Activated CD8-positive, alpha-beta T cell treated with anti-CD3 and anti-CD28 coated beads for 36 hours (primary cell): Measurements from ENCODE around the gene TMCC2. TPM values are rescaled to one million over a fixed set of nuclear protein-coding genes. Genes with fewer than 3 reads are reported as not detected.

Source experiments
- ATAC-seq: fragments of 200-7000 bp; cut with Tn5 transposase; one replicate; pipeline ENCODE4 v1.10.0; 2021; ENCODE audit warnings: mild to moderate bottlenecking, moderate library complexity
- CTCF ChIA-PET: fragments of 350-600 bp; sonication (Branson Sonifier 250); formaldehyde crosslinking; loops from one replicate; lab custom pipeline; 2021; ENCODE audit warnings: antibody characterized with exemption; lab: Charles Lee
- POLR2A ChIA-PET: fragments of 350-600 bp; sonication (Branson Sonifier 250); formaldehyde crosslinking; loops from one replicate; lab custom pipeline; 2021; ENCODE audit warnings: antibody characterized with exemption; lab: Charles Lee
- DNase-seq: peaks from one replicate; pipeline ENCODE4 v3.0.0-alpha.2; 2020
- H3K27ac Mint-ChIP-seq: one replicate; pipeline ENCODE4 v1.8.0; 2021; ENCODE audit warnings: mild to moderate bottlenecking, mixed read lengths
- H3K27me3 Mint-ChIP-seq: one replicate; pipeline ENCODE4 v1.8.0; 2021; ENCODE audit warnings: mixed read lengths
- H3K36me3 Mint-ChIP-seq: one replicate; pipeline ENCODE4 v1.8.0; 2021; ENCODE audit warnings: low read depth, mixed read lengths
- H3K4me1 Mint-ChIP-seq: one replicate; pipeline ENCODE4 v1.8.0; 2021; ENCODE audit warnings: low read depth, mixed read lengths
- H3K4me3 Mint-ChIP-seq: one replicate; pipeline ENCODE4 v1.8.0; 2021; ENCODE audit warnings: mild to moderate bottlenecking, moderate library complexity, mixed read lengths
- H3K9me3 Mint-ChIP-seq: one replicate; pipeline ENCODE4 v1.8.0; 2021; ENCODE audit warnings: mixed read lengths
- CTCF ChIP-seq: fragments of 200-600 bp; IDR thresholded peaks from one replicate; pipeline ENCODE4 v1.8.0; 2022; ENCODE audit warnings: antibody characterized with exemption, mild to moderate bottlenecking
- intact Hi-C: fragments of 100-400 bp; cut with micrococcal nuclease; formaldehyde crosslinking; loops from one replicate; pipeline ENCODE4 v1.10.0; 2022
- total RNA-seq, 2 experiments: library from RNA; stranded (reverse); gene quantifications; one replicate each; pipeline ENCODE4 v1.2.3, GENCODE V29; 2021

The TMCC2 gene
- total RNA-seq, 2 experiments from 2014 or later = 6.6 to 7.1 TPM

GRCh38 chr1:205260948-205261732, 33.4 kb downstream of the TMCC2 start:
- intact Hi-C loops = no loop called here
- peaks cover 25% of the 10 kb centered on the region for H3K4me1 Mint-ChIP-seq
- no peaks in the 10 kb centered on the region for H3K9me3 Mint-ChIP-seq
- peak; percentile 74 for ATAC-seq
- H3K36me3 Mint-ChIP-seq = peaks cover 2% of the 10 kb centered on the region
- H3K27ac Mint-ChIP-seq = no peak overlapping the region
- POLR2A ChIA-PET = interaction anchor here (0.6 to 1.0 kb wide), 3 partner anchors 32 to 281 kb away, joined by 3 to 4 read pairs (median 3); no protein-coding TSS in a partner anchor
- peak; percentile 45 for DNase-seq
- H3K4me3 Mint-ChIP-seq = no peak overlapping the region
- H3K27me3 Mint-ChIP-seq = no peaks in the 10 kb centered on the region
- CTCF ChIA-PET = interaction anchor here (0.7 to 14.2 kb wide), 17 partner anchors 11 to 454 kb away, joined by 3 to 411 read pairs (median 6); partner anchors contain the start of gene TMCC2
- no peak for TF ChIP-seq CTCF

- ChIA-PET POLR2A (interaction anchor here (0.6 to 1.0 kb wide), 2 partner anchors 33 to 282 kb away, joined by 3 to 4 read pairs; no protein-coding TSS in a partner anchor), CTCF (interaction anchor here (0.7 to 14.2 kb wide), 15 partner anchors 10 to 455 kb away, joined by 3 to 411 read pairs (median 4); partner anchors contain the start of gene TMCC2)
- peaks cover 25% of the 10 kb centered on the region for H3K4me1 Mint-ChIP-seq
- H3K36me3 Mint-ChIP-seq = peaks cover 2% of the 10 kb centered on the region
- no peak overlapping the region for H3K27ac Mint-ChIP-seq
- no peak for TF ChIP-seq CTCF
- intact Hi-C loops = no loop called here
- no peaks in the 10 kb centered on the region for H3K9me3 Mint-ChIP-seq
- H3K27me3 Mint-ChIP-seq = no peaks in the 10 kb centered on the region
- H3K4me3 Mint-ChIP-seq = no peak overlapping the region
- DNase-seq = no peak
- no peak for ATAC-seq
These were observed 34.4 kb downstream of the TMCC2 start for GRCh38 chr1:205261946-205262691.

GRCh38 chr1:205262731-205263171, 35.0 kb downstream of the TMCC2 start:
- intact Hi-C loops = no loop called here
- POLR2A ChIA-PET = interaction anchor here (1.0 kb wide), 1 partner anchor 33 kb away, joined by 4 read pairs; no protein-coding TSS in a partner anchor
- Mint-ChIP-seq H3K36me3 (peaks cover 2% of the 10 kb centered on the region), H3K9me3 (no peaks in the 10 kb centered on the region), H3K4me1 (peaks cover 25% of the 10 kb centered on the region), H3K27ac (no peak overlapping the region), H3K27me3 (no peaks in the 10 kb centered on the region), H3K4me3 (no peak overlapping the region)
- DNase-seq = no peak
- CTCF ChIA-PET = interaction anchor here (0.6 to 14.2 kb wide), 10 partner anchors 10 to 273 kb away, joined by 3 to 411 read pairs (median 6); partner anchors contain the start of gene TMCC2
- ATAC-seq = no peak
- no peak for TF ChIP-seq CTCF

GRCh38 chr1:205263580-205264190, 35.9 kb downstream of the TMCC2 start:
- H3K4me3 Mint-ChIP-seq = no peak overlapping the region

More at GRCh38 chr1:205263580-205264190, 35.9 kb downstream of the TMCC2 start:
- DNase-seq (no peak), ATAC-seq (no peak)
- TF ChIP-seq CTCF = no peak
- no peaks in the 10 kb centered on the region for H3K27me3 Mint-ChIP-seq
- peaks cover 2% of the 10 kb centered on the region for H3K36me3 Mint-ChIP-seq
- ChIA-PET CTCF (interaction anchor here (2.3 to 14.2 kb wide), 4 partner anchors 9 to 91 kb away, joined by 8 to 411 read pairs (median 38); partner anchors contain the start of gene TMCC2), POLR2A (interaction anchor here (0.5 kb wide), 1 partner anchor 56 kb away, joined by 3 read pairs; no protein-coding TSS in a partner anchor)
- peaks cover 25% of the 10 kb centered on the region for H3K4me1 Mint-ChIP-seq
- H3K27ac Mint-ChIP-seq = no peak overlapping the region
- intact Hi-C loops = no loop called here
- H3K9me3 Mint-ChIP-seq = no peaks in the 10 kb centered on the region
